Activated naive CD4-positive, alpha-beta T cell treated with anti-CD3 and anti-CD28 coated beads, Interleukin-2, amount 50 U/mL, for 72 hours (primary cell): ENCODE measurements around the gene ERMARD. TPM values are rescaled to one million over a fixed set of nuclear protein-coding genes. Genes with fewer than 3 reads are reported as not detected.

Source experiments
- ATAC-seq, 2 donors: fragments of 150-1000 bp; cut with Tn5 transposase; 2 replicates each; pipeline ENCODE4 v1.10.0; 2021; ENCODE audit warnings: mild to moderate bottlenecking in 2 of 2, moderate library complexity in 2 of 2
- DNase-seq, 2 donors: peaks; one replicate each; pipeline ENCODE4 v3.0.0; 2021 to 2022; ENCODE audit warnings: low spot score in 2 of 2
- H3K27ac Mint-ChIP-seq, 2 donors: one replicate each; pipeline ENCODE4 v1.8.0; 2022; ENCODE audit warnings: mild to moderate bottlenecking in 2 of 2, mixed read lengths in 2 of 2
- H3K36me3 Mint-ChIP-seq, 2 donors: one replicate each; pipeline ENCODE4 v1.8.0; 2022; ENCODE audit warnings: mixed read lengths in 2 of 2
- H3K9me3 Mint-ChIP-seq, 2 donors: one replicate each; pipeline ENCODE4 v1.8.0; 2022; ENCODE audit warnings: mixed read lengths in 2 of 2
- total RNA-seq, 2 donors: library from RNA; stranded (reverse); gene quantifications; one replicate each; pipeline ENCODE4 v1.2.3, GENCODE V29; 2022

Gene ERMARD
- total RNA-seq, 2 donors from 2014 or later, result 15.2 to 35.5 TPM

DNA sequence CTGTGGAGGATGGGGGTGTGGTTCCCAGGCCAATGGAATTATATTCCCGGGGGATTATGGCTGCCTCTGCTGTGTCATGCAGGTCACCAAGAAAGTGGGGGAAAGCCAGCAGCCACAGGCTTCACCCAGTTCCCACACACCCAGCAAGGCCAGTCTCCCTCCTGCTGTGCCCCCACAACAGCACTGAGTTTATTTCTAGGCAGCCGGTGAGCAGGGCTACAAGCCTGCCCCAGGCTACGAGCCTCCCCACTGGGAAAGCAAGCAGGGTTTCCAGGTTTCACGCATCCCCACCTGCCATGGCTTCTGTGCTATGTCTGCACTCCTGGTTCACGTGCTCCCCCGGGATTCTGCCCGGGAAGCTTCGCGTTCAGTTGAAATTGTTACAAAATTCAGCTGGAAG, 72.6 kb downstream of the ERMARD start:
- Mint-ChIP-seq H3K9me3 (no peaks in the 10 kb centered on the region), H3K36me3 (peaks cover 0 to 7% of the 10 kb centered on the region in 2 donors), H3K27ac (no peak overlapping the region)
- ATAC-seq (no peak), DNase-seq (no peak)

DNA sequence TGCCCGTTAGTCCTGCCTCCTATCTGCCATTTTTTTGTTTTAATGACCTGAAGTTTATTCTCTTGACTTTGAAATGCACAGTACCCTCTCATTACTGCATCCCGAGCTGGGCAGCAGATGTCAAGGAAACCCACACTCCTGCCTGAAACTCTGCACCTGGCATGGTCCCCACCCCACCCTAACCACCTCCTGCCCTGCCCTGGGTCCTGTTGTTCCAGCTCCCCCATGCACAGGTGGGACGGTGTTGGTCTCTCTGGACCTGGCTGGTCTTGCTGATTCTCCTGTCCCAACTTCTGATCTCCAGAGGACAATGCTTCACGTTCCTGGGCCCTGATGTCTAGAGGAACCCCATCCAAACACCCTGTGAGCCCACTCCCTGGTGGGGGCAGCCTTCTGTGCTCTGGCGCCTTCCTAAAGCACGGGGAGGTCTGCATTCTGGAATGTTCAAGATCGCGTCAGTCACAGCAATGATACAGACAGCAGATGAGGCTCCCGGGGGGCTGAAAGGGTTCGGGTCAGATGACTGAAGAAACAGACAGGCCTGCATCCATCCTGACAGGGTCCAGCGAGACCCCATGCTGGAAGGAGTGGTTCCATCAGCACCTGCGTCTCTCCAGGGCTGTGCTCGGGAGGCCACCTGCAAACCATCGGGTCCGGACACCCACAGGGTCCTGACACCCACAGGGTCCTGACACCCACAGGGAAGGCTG, 73.6 kb downstream of the ERMARD start:
- H3K9me3 Mint-ChIP-seq, result no peaks in the 10 kb centered on the region
- peaks cover 0 to 7% of the 10 kb centered on the region in 2 donors for H3K36me3 Mint-ChIP-seq
- no peak overlapping the region for H3K27ac Mint-ChIP-seq
- ATAC-seq (no peak), DNase-seq (no peak)

DNA sequence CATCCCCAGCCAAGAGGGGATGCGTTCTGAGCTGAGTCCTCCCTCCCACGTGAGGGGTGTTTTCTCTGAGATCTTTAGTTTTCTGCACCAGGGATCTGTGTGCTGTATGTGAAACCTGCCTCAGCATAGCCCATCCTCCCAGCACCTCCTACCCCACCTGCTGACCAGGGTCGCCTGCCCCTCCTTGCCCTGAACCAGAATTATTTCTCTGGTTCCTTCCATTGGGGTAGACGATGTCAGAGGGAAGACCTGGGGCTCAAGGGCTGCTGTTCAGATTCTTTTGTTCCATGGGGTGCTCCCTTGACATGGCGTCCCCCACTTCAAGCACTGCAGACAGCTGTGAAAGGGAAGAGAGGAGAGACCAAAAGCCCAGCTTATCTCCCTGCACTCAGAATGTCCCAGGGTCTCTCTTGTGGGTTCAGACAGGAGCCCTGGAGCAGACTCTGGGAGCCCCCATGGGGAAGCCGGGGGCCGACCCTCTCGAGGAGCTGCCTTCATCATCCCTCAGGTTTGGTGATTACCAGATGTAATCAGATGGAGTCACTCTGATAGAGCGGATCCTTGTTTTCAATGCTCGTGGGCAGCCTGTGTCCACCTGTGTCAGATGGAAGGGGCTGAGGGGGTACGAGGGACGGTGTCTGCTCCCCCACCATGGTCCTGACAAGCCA, 74.3 kb downstream of the ERMARD start:
- no peak for DNase-seq
- Mint-ChIP-seq H3K27ac (no peak overlapping the region), H3K9me3 (no peaks in the 10 kb centered on the region), H3K36me3 (peaks cover 0 to 7% of the 10 kb centered on the region in 2 donors)
- no peak for ATAC-seq

DNA sequence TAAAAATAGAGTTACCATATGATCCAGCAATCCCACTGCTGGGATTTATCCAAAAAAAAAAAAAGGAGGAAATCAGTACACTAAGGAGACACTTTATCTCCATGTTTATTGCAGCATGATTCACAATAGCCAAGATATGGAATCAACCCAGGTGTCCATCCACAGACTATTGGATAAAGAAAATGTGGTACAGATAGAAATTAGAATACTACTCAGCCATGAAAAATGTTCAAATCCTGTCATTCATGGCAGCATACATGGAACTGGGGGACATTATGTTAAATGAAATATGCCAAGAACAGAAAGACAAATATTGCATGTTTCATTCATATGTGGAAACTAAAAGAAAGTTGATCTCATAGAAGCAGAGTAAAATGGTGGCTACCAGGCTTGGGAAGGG, 75.3 kb downstream of the ERMARD start:
- H3K9me3 Mint-ChIP-seq, result no peaks in the 10 kb centered on the region
- H3K36me3 Mint-ChIP-seq, result peaks cover 0 to 7% of the 10 kb centered on the region in 2 donors
- DNase-seq (no peak), ATAC-seq (no peak)
- no peak overlapping the region for H3K27ac Mint-ChIP-seq

DNA sequence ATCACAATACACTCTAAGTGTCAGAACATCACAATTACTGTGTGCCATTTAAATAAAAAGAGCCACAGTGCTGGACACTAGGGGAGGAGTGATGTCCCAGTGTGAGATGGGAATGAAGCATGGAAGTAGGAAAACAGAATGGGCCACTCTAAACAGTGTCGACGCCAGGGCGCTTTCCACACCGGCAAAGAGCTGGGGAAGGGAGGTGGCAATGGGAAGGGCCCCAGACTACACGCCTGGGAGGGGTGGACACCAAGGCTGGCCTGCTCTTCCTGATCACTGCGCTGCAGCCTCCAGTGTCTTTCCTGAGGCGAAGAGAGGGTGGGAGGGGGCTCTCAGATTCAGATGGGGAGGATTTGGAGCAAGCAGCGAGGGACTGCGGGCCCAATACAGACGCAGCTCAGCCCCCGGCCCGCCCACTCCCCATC, 75.9 kb downstream of the ERMARD start:
- H3K36me3 Mint-ChIP-seq, result peaks cover 0 to 7% of the 10 kb centered on the region in 2 donors
- no peaks in the 10 kb centered on the region for H3K9me3 Mint-ChIP-seq
- no peak for DNase-seq
- no peak for ATAC-seq
- no peak overlapping the region for H3K27ac Mint-ChIP-seq

DNA sequence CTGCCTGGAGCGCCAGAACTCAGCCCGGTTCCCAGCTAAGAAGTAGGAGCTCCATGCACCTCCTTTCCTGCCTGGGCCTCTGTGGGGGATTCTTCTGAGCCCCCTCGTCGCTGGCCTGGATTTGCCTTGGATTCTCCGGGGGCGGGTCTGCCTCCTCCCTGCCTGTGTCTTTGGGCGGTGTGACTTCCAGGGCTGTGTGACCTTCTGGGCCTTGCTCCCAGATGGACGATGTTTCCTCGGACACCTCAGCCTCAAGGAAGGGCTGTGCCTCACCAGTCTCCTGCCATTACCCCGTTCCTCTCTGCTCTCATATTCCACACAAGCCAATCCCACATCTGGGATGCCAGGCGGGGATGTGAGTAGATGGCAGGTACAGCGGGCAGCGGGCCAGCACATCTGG, 76.8 kb downstream of the ERMARD start:
- DNase-seq (no peak), ATAC-seq (no peak)
- no peaks in the 10 kb centered on the region for H3K9me3 Mint-ChIP-seq
- H3K27ac Mint-ChIP-seq, result no peak overlapping the region
- peaks cover 0 to 7% of the 10 kb centered on the region in 2 donors for H3K36me3 Mint-ChIP-seq

DNA sequence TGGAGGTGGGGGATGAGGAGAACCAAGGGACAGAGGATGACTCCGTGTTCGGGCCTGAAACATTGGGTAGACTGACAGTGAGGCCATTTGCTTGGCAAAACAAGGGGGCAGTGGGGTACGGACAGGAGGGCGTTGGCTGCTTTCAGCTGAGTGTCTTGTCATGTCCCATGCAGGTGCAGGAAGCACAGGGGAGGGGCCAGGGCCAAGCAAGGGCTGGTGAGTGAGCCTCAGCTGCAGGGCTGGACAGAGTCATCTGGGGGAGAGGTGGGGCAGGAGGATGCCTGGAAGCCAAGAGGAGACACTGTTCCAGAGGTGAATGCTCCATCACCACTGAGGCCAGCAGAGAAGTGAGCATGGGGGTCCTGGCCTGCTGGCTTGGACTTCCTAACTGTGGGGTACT, 78.4 kb downstream of the ERMARD start:
- no peaks in the 10 kb centered on the region for H3K9me3 Mint-ChIP-seq
- peaks cover 0 to 7% of the 10 kb centered on the region in 2 donors for H3K36me3 Mint-ChIP-seq
- ATAC-seq (no peak), DNase-seq (no peak)
- H3K27ac Mint-ChIP-seq, result no peak overlapping the region

DNA sequence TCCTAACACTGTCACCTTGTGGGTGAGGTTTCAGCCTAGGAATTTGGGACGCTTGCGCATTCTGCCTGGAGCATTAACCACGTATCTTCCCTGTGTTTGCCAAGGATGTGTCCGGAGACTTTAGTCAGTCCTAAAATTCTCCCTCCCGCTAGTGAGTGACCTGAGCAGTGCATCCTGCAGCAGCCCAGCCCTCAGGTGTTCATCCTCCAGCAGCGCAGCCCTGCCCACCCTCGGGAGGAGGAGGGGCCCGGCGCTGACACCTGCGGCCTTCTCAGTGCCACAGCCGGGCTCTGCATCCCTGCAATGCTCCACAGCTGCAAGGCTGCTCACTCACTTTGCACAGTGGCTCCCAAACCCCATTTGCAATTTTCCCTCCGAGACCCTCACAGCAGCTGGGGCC, 79.5 kb downstream of the ERMARD start:
- Mint-ChIP-seq H3K9me3 (no peaks in the 10 kb centered on the region), H3K36me3 (peaks cover 0 to 7% of the 10 kb centered on the region in 2 donors), H3K27ac (no peak overlapping the region)
- no peak for DNase-seq
- no peak for ATAC-seq

Other genes with a start within 250 kb of the ERMARD start
- 10 to 100 TPM; 28.9 to 48.1 TPM for gene WDR27, start 49.6 kb upstream of the ERMARD start, total RNA-seq
- gene C6orf120, start 49.5 kb upstream of the ERMARD start, total RNA-seq, result 10 to 100 TPM in 1 of 2 donors, 1 to 10 TPM in 1; 8.9 to 13.9 TPM
- gene PHF10, start 27.1 kb upstream of the ERMARD start, total RNA-seq, result 10 to 100 TPM; 79.9 to 90.3 TPM
- gene DYNLT2, start 50 bp upstream of the ERMARD start, total RNA-seq, result 1 to 10 TPM; 2.3 to 2.6 TPM